ENCODE measurements around the gene MOV10.

DNA sequence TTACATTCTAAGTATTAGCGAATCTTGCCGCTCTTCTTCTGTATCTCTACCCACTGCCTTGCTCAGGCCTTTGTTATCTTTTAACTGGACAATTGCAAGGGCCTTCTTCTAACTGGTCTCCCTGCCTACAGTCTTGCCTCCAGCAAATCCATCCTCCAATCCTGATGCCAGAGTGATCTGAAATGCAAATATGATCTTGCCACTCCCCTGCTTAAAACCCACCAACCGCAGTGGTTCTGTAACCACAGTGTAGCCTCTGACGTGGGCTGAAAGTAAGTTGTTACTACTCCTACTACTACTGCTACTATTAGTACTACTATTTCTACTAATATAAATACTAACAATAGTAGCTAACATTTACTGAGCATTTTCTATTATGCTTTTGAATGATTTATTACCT lies 12.4 kb downstream of the MOV10 start:
- TF ChIP-seq CTCF (IDR thresholded peaks at IDR 0.05): no peak
- no peak for TF ChIP-seq EP300 (IDR thresholded peaks at IDR 0.05; ENCODE audit: low read depth)
- no peak for TF ChIP-seq POLR2A (IDR thresholded peaks at IDR 0.05)
- no peak for TF ChIP-seq POLR2AphosphoS5 (IDR thresholded peaks at IDR 0.05)

Measured in transverse colon (tissue), 4 donors.